ENCODE measurements around the gene PRCD.

PRCD gene

DNA sequence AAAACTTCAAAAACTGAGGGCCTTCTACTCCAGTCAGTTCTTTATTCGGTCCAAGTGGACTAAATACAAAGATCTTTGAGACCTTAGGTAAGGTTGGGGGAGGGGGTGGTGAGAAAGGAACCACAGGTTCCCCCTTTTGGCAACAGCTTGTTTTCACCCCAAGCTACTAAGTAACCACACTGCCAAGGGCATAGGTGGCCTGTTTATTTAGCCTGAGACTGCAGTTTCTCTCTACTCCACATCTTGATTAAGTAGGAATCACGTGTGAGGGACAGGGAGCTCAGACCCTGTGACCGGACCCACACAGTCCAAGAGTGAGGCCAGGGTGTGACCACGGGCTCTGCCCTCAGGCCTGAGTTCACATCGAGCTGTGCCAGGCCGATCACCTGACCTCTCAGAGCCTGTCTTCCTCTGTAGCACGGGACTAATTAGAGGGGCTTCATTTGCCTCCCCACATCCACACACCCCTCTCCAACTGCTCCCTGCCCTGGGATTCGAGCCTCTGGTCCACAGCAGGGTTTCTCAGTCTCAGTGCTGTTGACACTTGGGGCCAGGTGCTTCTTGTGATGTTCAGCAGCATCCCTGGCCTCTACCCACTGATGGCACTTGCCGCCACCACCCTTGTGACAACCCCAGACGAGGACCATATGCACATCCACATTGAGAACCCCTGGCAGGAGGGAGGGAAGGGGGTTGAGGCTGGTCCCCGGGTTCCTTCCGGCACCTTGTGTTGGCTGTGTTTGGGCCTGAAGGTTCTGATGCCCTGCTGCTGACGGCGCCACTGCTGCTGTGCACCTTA lies 28.0 kb downstream of the PRCD start:
- no peak for FAIRE-seq
- DNase-seq (ENCODE audit: insufficient read length, low spot score) = no peak
- no peak for TF ChIP-seq POLR2A (IDR thresholded peaks at IDR 0.05; ENCODE audit: low read depth, low read length)

DNA sequence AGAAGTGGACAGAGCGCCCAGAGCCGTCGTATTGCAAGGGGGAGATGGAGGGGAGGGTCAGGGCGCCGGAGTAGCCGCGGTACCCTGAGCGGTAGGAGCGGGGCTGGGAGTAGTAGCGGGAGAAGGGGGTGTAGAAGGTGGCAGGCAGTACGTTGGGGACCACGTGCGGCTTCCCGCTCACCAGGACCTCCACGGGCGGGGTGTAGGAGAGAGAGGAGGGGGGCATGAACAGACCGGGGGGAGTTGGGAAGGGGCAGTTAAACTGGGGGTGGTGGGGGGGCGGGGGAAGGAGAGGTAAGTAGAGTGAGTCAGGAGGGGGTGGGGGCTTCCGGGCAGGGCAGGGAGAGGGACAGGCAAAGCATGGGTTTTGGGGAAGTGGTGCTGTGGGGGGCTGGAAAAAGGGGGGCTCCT lies 29.0 kb downstream of the PRCD start:
- DNase-seq (ENCODE audit: insufficient read length, low spot score) (no peak), FAIRE-seq (no peak)
- TF ChIP-seq POLR2A (IDR thresholded peaks at IDR 0.05; ENCODE audit: low read depth, low read length) = no peak

DNA sequence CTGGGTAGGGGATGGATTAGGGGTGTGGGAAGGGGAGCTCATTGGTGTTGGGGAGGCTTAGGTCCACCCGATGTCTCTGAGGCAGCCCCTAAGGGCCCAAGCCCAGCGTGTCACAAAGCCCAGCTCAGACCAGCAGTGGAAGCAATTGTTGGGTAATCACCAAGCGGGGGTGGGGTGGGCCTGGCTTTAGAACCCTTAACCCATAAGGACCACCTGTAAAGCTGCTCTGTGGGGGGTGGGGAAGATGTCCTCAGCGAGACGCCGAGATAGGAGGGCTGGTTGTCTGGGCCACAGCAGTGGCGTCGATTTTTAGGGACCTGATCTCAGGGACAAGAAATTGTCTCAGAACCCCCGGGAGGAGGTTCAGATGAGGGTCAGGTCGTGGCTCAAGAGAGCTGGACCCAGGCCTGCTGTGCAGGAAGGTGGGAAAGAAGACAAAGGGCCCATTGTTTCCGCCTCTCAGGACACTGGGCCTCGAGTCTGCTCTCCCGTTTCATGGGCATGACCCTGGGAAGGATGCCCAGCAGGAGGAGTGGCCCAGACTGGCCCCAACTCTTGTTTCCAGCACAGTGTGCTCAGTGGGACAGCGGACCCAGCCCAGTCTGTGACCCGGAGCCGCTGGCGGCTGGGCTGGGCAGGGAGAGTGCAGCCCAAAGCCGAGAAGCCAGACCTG lies 29.9 kb downstream of the PRCD start:
- DNase-seq (ENCODE audit: insufficient read length, low spot score) (peak; percentile 67), FAIRE-seq (no peak)
- TF ChIP-seq POLR2A (IDR thresholded peaks at IDR 0.05; ENCODE audit: low read depth, low read length) = no peak

DNA sequence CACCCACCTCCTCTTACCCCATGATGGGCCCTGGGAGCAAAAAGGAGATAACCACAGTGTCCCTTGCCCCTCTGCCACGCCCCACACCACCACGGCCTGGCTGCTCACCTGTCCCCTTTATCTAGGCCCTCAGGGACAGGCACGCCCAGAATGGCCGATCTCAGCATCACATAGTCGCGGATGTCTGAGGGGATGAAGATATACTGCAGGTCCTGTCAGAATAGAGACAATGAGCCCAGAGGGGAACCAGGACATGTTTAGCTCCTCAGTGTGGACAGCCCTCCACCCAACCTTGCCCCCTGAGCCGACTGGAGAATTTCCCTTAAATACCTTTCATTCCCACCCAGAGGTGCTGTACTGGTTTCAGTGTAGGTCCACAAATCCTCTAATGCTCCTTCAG lies 30.6 kb downstream of the PRCD start:
- no peak for TF ChIP-seq POLR2A (IDR thresholded peaks at IDR 0.05; ENCODE audit: low read depth, low read length)
- FAIRE-seq = no peak

DNA sequence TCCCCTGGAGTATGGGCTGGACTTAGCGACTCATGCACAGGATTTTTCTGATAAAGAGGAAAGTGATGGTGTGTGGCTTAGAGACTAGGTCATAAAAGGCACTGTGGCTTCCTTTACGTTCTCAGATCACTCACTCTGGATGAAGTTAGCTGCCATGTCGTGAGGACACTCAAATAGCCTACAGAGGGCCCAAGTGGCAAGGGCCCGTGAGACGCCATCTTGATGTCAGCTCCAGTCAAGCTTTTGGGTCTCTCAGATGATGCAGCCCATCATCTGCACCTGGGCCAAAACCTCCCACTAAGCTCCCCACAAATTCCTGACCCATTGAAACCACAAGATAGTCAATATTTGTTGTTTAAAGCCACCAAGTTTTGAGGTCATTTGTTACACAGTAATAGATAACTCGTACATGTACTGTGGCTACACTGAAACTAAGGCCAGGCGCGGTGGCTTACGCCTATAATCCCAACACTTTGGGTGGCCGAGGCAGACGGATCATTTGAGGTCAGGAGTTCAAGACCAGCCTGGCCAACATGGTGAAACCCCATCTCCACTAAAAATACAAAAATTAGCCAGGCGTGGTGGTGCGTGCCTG lies 31.1 kb downstream of the PRCD start:
- no peak for TF ChIP-seq POLR2A (IDR thresholded peaks at IDR 0.05; ENCODE audit: low read depth, low read length)
- FAIRE-seq = no peak

More for the DNA sequence above, 30.6 kb downstream of the PRCD start:
- no peak for DNase-seq (ENCODE audit: insufficient read length, low spot score)

DNA sequence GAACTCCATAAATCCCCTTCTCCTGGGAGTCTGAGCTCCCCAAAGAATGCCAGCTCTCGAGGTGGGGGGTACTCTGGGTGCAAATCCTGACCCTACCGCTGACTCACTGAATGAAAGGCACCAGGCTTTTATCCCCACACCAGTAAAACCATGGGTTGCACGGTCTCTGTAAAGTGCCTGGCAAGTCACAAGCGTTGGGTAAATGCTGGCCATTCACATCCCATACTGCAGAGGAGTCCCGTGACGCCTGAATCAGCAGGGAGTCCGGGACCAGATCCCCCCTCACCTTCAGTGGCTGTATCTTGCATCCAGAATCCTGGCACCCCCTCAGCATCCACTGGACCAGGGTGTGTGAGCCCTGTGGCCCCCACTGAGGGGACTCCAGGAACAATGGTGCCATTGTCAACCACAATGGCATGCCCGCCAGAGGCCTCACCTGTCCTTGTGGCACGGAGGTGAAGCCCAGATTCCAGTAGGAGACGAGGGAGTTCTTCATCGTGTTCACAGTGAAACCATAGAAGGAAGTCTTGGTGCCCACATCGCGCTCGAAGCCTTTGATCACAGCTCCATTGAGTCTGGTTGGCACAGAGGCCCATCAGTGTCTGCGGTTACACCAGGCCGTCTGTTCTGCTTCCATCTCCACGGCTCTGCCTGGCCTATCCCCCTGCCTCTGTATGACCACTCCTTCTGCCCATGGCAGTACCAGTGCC lies 32.5 kb downstream of the PRCD start:
- no peak for TF ChIP-seq POLR2A (IDR thresholded peaks at IDR 0.05; ENCODE audit: low read depth, low read length)
- no peak for DNase-seq (ENCODE audit: insufficient read length, low spot score)
- FAIRE-seq = no peak

More for the DNA sequence above, 31.1 kb downstream of the PRCD start:
- DNase-seq (ENCODE audit: insufficient read length, low spot score) = no peak

DNA sequence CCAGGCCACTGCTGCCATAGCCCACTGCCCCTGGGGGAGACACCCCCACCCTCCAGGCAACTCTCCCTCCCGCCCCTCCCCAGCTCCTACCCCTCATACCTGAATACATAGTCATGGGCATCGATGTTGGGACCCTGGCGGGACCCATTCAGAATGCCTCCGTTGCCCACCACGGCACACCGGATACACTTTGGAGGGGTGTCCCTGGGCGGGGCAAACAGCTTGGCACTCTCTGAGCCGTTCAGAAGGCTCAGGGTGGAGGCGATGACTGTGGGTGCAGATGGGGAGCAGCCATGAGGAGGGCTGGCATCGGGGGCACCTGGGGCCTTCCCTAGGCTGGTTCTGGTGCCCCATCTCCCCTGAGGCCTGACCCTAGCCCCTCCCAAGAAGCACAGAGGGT lies 33.3 kb downstream of the PRCD start:
- TF ChIP-seq POLR2A (IDR thresholded peaks at IDR 0.05; ENCODE audit: low read depth, low read length) = no peak
- no peak for FAIRE-seq
- DNase-seq (ENCODE audit: insufficient read length, low spot score) = no peak

DNA sequence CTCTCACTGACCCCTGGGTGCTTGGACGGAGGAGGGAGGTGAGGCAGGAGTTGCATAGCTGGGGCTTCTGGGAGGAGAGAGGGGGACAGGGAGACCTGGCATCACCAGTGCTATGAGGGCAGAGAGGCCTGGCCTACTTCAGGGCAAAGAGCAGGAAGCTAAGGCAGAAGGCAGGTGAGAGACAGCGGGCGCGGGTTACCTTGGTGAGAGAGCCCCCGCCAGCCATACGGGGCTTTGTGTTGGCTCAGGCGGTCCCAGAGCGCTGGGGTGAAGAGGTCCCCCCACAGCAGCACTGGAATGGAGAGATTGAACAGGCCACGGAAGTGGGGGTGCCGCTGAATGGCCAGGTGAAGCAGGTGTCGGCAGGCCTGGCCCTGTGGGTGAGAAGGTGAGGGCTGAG lies 34.3 kb downstream of the PRCD start:
- DNase-seq (ENCODE audit: insufficient read length, low spot score) (no peak), FAIRE-seq (no peak)
- no peak for TF ChIP-seq POLR2A (IDR thresholded peaks at IDR 0.05; ENCODE audit: low read depth, low read length)

DNA sequence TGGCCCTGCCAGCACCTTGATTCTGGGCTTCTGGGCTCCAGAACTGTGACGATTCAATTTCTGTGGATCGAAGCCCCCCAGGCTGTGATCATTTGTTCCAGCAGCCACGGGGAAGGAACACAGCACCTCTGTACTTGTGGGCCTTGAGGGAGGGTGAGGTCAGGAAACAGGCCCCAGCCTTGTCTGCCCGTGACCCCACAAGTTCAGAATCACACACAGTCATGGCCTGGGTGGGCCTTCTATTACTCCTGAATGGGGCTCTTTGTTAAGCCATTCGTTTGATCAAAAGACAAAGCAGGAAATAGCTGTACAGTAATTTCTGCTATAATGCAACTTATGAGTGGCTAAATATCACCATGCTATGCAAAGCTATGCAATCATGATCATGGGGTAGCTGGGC lies 35.7 kb downstream of the PRCD start:
- TF ChIP-seq POLR2A (IDR thresholded peaks at IDR 0.05; ENCODE audit: low read depth, low read length) = no peak
- DNase-seq (ENCODE audit: insufficient read length, low spot score) (no peak), FAIRE-seq (no peak)

DNA sequence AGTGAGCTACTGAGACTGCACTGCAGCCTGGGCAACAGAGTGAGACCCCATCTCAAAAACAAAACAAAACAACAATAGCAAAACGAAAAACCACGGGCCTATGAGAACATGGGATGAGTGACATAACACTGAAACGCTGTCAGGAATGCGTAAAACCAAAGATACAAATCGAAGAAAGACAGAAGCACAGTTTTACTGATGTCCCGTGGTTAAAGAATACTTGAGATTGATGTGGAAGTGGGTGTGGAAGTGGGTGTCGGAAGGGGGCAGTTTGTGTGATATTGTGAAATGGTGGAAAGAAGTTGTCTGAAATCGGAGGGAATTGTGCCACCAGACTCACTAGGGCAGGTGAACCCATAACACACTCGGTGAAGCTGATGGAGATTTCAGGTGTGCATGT lies 36.3 kb downstream of the PRCD start:
- TF ChIP-seq POLR2A (IDR thresholded peaks at IDR 0.05; ENCODE audit: low read depth, low read length) = no peak
- DNase-seq (ENCODE audit: insufficient read length, low spot score) = no peak
- no peak for FAIRE-seq

DNA sequence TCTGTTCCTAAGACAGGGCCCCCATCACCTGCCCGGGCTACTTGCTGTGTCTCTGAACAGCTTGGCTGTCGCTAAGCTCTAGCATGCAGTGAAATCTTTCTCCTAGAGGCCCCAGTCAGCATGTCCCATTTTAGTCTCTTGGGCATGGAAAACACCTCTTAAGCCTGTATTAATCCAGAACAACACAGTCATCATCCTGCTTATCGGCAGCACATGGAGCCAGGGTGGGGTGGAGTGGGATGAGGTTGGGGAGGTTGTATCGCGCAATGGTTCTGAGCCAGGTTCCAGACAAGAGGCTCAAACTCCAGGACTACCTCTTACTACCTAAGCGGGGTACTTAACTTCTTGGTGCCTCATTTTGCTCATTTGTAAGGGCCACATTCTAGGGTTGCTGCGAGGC lies 38.0 kb downstream of the PRCD start:
- FAIRE-seq = no peak
- no peak for DNase-seq (ENCODE audit: insufficient read length, low spot score)
- TF ChIP-seq POLR2A (IDR thresholded peaks at IDR 0.05; ENCODE audit: low read depth, low read length) = no peak

DNA sequence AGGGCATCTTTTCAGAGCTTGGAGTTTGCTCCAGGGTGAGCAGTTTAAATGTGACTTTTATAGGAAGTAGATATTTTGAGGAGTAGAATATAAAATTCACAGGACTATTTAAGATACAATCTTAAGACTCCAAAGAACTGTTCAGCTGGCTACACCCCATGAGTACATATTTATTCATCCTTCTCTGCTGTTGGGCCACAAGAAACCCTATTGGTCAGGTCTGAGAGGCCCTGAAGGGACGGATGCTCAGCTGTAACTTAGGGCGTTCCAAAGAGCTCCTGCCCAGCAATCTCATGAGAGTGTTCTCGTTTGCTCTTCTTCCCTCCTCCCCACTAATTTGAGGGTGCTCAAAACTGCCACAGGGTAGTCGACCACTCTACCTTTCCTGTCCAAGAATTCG lies 38.5 kb downstream of the PRCD start:
- no peak for TF ChIP-seq POLR2A (IDR thresholded peaks at IDR 0.05; ENCODE audit: low read depth, low read length)
- DNase-seq (ENCODE audit: insufficient read length, low spot score) (no peak), FAIRE-seq (no peak)

DNA sequence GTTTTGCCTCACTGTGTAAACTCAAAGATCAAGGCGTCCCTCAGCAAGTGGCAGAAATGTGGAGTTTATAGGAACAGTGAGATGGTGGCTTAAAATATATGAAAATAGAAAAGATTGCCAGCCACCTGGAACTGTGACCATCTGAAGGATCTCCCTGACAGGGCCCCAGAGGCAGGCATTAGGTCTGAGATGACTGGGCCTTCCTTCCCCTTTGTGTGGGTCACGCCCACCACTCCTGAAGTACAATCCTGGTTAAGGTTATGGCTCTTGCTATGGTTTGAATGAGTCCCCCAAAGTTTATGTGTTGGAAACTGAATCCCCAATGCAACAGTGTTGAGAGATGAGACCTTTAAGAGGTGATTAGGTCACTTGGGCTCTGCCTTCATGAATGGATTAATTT lies 39.4 kb downstream of the PRCD start:
- no peak for DNase-seq (ENCODE audit: insufficient read length, low spot score)
- TF ChIP-seq POLR2A (IDR thresholded peaks at IDR 0.05; ENCODE audit: low read depth, low read length) = no peak
- FAIRE-seq = no peak

DNA sequence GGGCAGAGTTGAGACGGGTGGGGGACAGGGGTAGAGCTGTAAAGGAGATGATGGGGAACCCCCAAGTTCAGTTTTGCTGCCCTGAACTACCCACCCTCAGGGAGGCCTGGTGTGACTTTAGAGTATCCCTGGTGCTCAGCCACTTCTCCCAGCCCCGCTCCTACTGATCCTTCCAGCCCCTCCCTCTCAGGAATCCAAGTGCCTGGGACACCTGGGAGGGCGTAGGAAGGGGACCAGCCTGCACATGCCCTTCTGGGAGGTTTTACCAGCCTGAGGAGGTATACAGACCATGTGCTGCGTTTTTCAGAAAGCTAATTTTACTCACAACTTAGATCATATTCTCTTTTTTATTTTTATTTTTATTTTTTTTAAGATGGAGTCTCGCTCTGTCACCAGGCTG lies 41.7 kb downstream of the PRCD start:
- FAIRE-seq (no peak), DNase-seq (ENCODE audit: insufficient read length, low spot score) (no peak)
- no peak for TF ChIP-seq POLR2A (IDR thresholded peaks at IDR 0.05; ENCODE audit: low read depth, low read length)

Data from H54 (cell line).